ENCODE measurements around the gene CD226. TPM values are rescaled to one million over a fixed set of nuclear protein-coding genes. Genes with fewer than 3 reads are reported as not detected.

The CD226 gene
- total RNA-seq, 1 donor from 2014 or later: 2.1 TPM

DNA sequence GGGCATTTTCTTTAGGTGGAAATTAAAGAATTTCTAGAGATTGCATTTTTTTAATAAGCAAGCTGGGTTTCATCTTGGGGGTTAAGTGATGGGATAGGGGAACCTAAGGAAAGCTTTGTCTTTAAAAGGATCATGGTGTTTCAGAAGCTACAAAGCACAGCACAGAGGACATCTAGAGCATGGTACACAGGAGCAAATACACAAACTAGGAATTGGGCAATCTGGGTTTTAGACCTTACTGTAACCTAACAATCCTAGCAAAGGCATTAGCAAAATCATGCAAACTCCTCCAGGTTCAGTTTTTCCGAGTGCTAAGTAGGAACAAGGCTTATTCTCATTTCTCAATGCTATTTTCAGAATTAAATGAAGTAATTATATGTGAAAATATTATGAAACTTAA is 134.1 kb downstream of the CD226 start:
- DNase-seq: no peak

GRCh38 chr18:69808399-69808798 is 139.3 kb downstream of the CD226 start:
- no peak for DNase-seq

DNA sequence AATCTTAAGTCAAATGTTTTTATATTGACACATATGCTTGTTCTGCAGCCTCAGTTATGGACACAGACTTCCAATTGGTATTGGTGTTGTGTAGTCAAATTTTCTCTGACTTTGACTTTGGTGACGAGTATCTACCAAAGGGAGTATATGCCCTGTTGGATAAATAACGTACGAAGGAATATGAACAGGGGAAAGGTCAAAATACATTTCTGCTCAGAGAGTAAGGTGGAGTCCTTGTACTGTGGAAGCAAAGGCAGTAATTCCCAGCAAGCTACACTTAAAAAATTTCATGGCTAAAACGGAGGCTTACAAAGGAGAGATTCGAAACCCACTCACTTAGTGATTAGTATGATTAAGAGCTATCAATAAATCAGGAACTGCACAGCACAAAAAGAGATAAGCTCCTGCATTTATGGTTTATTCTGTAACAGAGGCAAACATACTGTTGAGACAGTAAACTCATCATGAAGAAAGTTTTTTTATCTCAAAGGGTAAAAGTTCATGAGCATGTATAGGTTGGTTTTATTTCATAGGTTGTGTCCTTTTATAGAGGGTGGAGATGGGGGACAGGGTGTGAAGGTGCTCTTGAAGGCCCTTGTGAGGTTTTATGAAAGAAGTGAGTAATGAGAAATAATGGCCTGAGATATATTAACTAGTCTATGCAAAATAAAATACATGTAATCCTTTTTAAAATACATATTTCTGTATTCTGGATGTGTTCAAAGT is 142.7 kb downstream of the CD226 start:
- no peak for DNase-seq

Measured in tongue (tissue), 2 donors.